ENCODE data around the gene IL17B.

Gene IL17B

GRCh38 chr5:149418910-149419531, 39.9 kb upstream of the IL17B start:
- H3K4me3 Mint-ChIP-seq = no peak overlapping the region
- no peak overlapping the region for H3K27ac Mint-ChIP-seq
- no peak for DNase-seq (ENCODE audit: low spot score in 2 of 2)
- H3K9me3 Mint-ChIP-seq = no peaks in the 10 kb centered on the region
- H3K36me3 Mint-ChIP-seq = no peaks in the 10 kb centered on the region
- ATAC-seq = no peak
- no peaks in the 10 kb centered on the region for H3K4me1 Mint-ChIP-seq

GRCh38 chr5:149417711-149418368, 38.7 kb upstream of the IL17B start:
- H3K4me1 Mint-ChIP-seq = no peaks in the 10 kb centered on the region

GRCh38 chr5:149416987-149417710, 38.1 kb upstream of the IL17B start:
- no peaks in the 10 kb centered on the region for H3K36me3 Mint-ChIP-seq

More at GRCh38 chr5:149417711-149418368, 38.7 kb upstream of the IL17B start:
- no peak for ATAC-seq
- Mint-ChIP-seq H3K36me3 (no peaks in the 10 kb centered on the region), H3K27ac (no peak overlapping the region), H3K4me3 (no peak overlapping the region), H3K9me3 (no peaks in the 10 kb centered on the region)
- no peak for DNase-seq (ENCODE audit: low spot score in 2 of 2)

DNA sequence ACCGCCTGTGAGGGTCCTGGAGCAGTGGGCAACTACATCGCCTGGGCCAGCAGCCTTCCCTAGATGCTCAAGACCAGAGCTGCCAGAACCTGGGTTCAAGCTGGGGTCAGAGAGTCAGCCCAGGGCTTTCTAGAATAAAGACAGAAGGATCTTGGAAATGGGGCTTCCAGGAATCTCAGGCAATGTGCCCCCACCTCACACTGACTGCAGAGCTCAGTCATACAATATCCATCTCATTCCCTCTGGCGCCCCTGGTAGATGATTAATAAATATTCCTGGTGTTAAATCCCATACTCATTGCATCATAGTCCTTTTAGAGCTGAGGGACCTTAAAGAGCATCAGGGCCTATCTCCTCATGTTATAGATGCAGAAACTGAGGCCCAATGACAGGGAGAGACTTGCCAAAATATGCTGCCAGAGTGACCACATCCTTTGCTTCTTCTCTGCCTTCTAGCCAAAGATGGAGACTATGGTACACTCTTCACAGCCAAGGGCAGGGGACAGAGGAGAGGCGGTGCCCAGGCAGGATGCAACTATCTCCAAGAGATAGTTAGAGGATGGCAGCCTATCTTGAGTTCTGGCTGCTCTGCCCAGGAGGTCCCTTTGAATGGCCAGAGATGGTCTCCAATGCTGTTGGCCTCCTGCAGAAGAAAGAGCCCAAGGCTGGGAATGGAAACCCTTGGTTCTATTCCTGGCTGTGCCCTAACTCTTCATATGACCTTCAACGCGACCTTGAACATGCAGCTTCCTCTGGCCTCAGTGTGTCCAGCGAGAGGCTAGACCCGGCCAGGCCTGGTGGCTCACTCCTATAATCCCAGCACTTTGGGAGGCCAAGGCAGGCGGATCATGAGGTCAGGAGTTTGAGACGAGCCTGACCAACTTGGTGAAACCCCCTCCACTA, 36.2 kb upstream of the IL17B start:
- Mint-ChIP-seq H3K27ac (no peak overlapping the region), H3K4me1 (no peaks in the 10 kb centered on the region)

More at GRCh38 chr5:149416987-149417710, 38.1 kb upstream of the IL17B start:
- Mint-ChIP-seq H3K4me3 (no peak overlapping the region), H3K9me3 (no peaks in the 10 kb centered on the region), H3K27ac (no peak overlapping the region), H3K4me1 (no peaks in the 10 kb centered on the region)
- DNase-seq (ENCODE audit: low spot score in 2 of 2) (no peak), ATAC-seq (no peak)

DNA sequence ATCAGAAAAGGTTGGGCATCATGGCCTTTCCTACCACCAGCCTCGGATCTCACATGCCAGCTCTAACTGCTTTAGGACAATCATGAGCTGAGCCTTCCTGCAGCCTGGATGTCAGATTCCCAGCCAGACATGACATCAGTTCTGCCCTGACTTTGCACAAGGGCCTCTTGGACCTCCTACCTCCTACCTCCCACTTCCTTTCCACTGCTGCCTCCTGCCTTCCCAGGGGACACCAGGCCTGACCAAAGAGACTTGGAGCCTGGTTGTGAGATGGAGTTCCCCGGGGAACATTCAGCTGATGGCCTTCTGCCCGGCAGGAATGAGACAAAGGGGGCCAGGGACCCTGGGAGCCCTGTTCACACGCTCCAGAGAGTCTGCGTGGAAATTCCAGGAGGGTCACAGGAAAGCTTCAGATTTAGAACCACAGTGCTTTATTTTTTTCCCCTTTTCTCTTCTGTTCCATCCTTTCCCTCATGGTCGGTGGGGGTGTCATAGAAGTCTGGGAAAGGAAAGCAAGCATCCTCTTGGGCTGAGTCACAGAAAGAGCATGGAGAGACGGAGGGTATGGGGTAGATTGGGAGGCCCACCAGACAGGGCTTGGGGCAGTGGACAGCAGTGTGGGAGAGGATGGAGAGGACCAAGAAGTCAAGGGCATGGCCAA, 35.4 kb upstream of the IL17B start:
- H3K4me1 Mint-ChIP-seq = no peaks in the 10 kb centered on the region
- no peak overlapping the region for H3K4me3 Mint-ChIP-seq
- DNase-seq (ENCODE audit: low spot score in 2 of 2) (no peak), ATAC-seq (no peak)
- no peaks in the 10 kb centered on the region for H3K9me3 Mint-ChIP-seq
- no peaks in the 10 kb centered on the region for H3K36me3 Mint-ChIP-seq
- H3K27ac Mint-ChIP-seq = no peak overlapping the region

More for the DNA sequence above, 36.2 kb upstream of the IL17B start:
- H3K9me3 Mint-ChIP-seq = no peaks in the 10 kb centered on the region
- ATAC-seq (no peak), DNase-seq (ENCODE audit: low spot score in 2 of 2) (no peak)
- H3K4me3 Mint-ChIP-seq = no peak overlapping the region
- no peaks in the 10 kb centered on the region for H3K36me3 Mint-ChIP-seq

DNA sequence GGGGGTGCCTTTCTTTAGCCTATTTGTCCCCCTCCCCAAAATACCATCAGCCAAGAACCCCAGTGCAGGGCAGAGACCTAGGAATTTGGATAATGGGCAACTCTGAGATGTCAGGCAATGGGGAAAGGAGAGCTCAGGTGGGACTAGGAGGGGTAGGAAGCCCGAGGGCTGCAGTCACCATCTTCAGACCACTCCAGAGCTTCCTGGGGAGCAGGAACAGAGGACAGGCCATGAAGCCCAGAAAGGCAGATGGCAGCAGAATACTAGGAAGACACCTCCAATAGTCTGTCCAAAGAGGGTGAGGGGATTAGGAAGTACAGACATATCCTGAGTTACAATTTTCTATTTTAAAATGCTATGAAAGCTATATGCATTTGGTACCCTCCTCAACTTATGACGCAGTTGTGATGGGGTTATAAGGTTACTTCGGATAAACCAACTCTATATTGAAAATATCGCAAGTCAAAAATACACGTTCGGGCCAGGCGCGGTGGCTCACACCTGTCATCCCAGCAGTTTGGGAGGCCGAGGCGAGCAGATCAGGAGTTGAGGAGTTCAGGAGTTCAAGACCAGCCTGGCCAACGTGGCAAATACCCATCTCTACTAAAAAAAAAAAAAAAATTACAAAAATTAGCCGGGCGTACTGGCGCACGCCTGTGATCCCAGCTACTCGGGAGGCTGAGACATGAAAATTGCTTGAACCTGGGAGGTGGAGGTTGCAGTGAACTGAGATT, 34.6 kb upstream of the IL17B start:
- H3K4me1 Mint-ChIP-seq = no peaks in the 10 kb centered on the region
- no peak overlapping the region for H3K4me3 Mint-ChIP-seq
- no peaks in the 10 kb centered on the region for H3K9me3 Mint-ChIP-seq
- ATAC-seq (no peak), DNase-seq (ENCODE audit: low spot score in 2 of 2) (no peak)
- H3K36me3 Mint-ChIP-seq = no peaks in the 10 kb centered on the region
- peak overlapping the region; percentile 9 for H3K27ac Mint-ChIP-seq

GRCh38 chr5:149412783-149413476, 33.8 kb upstream of the IL17B start:
- H3K9me3 Mint-ChIP-seq = no peaks in the 10 kb centered on the region
- H3K4me1 Mint-ChIP-seq = no peaks in the 10 kb centered on the region
- no peaks in the 10 kb centered on the region for H3K36me3 Mint-ChIP-seq
- no peak overlapping the region for H3K4me3 Mint-ChIP-seq
- DNase-seq (ENCODE audit: low spot score in 2 of 2) (no peak), ATAC-seq (no peak)
- H3K27ac Mint-ChIP-seq = no peak overlapping the region

DNA sequence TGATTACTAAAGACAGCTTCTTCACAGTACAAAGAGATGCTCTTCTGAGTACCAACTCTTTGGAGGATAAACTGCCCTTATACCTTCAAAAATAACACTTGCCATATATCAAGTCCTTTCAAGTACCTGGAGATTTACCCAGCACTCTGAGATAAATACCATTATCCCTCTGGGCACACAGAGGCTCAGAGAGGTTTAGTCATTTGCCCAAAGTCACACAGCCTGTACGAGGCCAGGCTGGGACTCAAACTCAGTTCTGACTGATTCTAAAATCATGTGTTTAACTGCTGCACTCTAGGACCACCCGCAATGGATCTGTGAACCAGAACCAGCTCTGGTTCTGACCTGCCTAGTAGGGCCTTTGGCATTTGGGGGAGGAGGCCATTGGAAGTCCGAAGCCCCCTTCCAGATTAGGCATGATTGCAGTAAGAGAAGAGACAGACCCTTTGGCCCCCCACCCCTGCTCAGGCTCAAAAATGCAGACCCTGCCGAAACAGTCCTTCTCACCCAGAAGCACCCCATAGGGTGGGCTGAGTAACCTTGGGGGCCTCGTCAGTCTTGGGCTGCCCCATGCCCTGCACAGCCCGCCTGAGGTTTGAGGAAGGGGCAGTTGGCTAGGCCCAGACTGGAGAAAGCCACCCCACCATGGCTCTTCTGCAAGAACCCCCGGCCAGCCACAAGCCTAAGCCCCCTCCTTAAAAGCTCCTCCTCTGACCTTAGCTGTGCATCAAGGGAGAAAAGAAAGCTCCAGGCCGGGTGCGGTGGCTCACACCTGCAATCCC, 32.8 kb upstream of the IL17B start:
- no peak overlapping the region for H3K4me3 Mint-ChIP-seq
- ATAC-seq = no peak

GRCh38 chr5:149410721-149411432, 31.8 kb upstream of the IL17B start:
- no peak overlapping the region for H3K4me3 Mint-ChIP-seq
- H3K36me3 Mint-ChIP-seq = no peaks in the 10 kb centered on the region
- H3K27ac Mint-ChIP-seq = no peak overlapping the region
- no peaks in the 10 kb centered on the region for H3K4me1 Mint-ChIP-seq
- DNase-seq (ENCODE audit: low spot score in 2 of 2) (no peak), ATAC-seq (no peak)
- H3K9me3 Mint-ChIP-seq = no peaks in the 10 kb centered on the region

More for the DNA sequence above, 32.8 kb upstream of the IL17B start:
- DNase-seq (ENCODE audit: low spot score in 2 of 2) = no peak
- H3K4me1 Mint-ChIP-seq = no peaks in the 10 kb centered on the region
- no peaks in the 10 kb centered on the region for H3K36me3 Mint-ChIP-seq
- H3K27ac Mint-ChIP-seq = no peak overlapping the region
- no peaks in the 10 kb centered on the region for H3K9me3 Mint-ChIP-seq

- DNase-seq (ENCODE audit: low spot score in 2 of 2) (no peak), ATAC-seq (no peak)
- Mint-ChIP-seq H3K27ac (no peak overlapping the region), H3K4me1 (no peaks in the 10 kb centered on the region), H3K9me3 (no peaks in the 10 kb centered on the region), H3K36me3 (no peaks in the 10 kb centered on the region), H3K4me3 (no peak overlapping the region)
Measured at GRCh38 chr5:149410071-149410470, 31.0 kb upstream of the IL17B start.

- H3K9me3 Mint-ChIP-seq = no peaks in the 10 kb centered on the region
- no peak overlapping the region for H3K27ac Mint-ChIP-seq
- no peaks in the 10 kb centered on the region for H3K36me3 Mint-ChIP-seq
- H3K4me1 Mint-ChIP-seq = no peaks in the 10 kb centered on the region
- no peak for ATAC-seq
- no peak for DNase-seq (ENCODE audit: low spot score in 2 of 2)
- no peak overlapping the region for H3K4me3 Mint-ChIP-seq
Measured at GRCh38 chr5:149409268-149409948, 30.3 kb upstream of the IL17B start.
